Myocyte (in vitro differentiated cells): ENCODE results near the gene AFF1. TPM values are rescaled to one million over a fixed set of nuclear protein-coding genes. Genes with fewer than 3 reads are reported as not detected.
"Not testable (repeated sequence)": the region's sequence is repeated elsewhere in the genome, so short reads cannot be mapped to it uniquely, and the experiment has no call there.

Source experiments
- DNase-seq: peaks from one replicate; pipeline ENCODE4 v3.0.0-alpha.2; 2012; ENCODE audit warnings: low read depth
- total RNA-seq: library from RNA; depleted of rRNA; stranded (reverse); fragments of >200 nt; gene quantifications from 2 replicates; pipeline ENCODE4 v1.2.3, GENCODE V29; 2014

AFF1 gene
- total RNA-seq, 1 donor from 2014 or later: 13.7 TPM

- no peak for DNase-seq
Observed at GRCh38 chr4:87053802-87054767, 119.3 kb downstream of the AFF1 start.

GRCh38 chr4:87054900-87055299 lies 120.1 kb downstream of the AFF1 start:
- DNase-seq: no peak

- no peak for DNase-seq
Observed at GRCh38 chr4:87055311-87055710, 120.5 kb downstream of the AFF1 start.

- no peak for DNase-seq
Observed at GRCh38 chr4:87056881-87057280, 122.1 kb downstream of the AFF1 start.

- no peak for DNase-seq
Observed at GRCh38 chr4:87057835-87058355, 123.1 kb downstream of the AFF1 start.

GRCh38 chr4:87058356-87059073 lies 123.7 kb downstream of the AFF1 start:
- no peak for DNase-seq

- DNase-seq: peak; percentile 81
Observed at GRCh38 chr4:87060957-87061356, 126.1 kb downstream of the AFF1 start.

GRCh38 chr4:87065021-87065420 lies 130.2 kb downstream of the AFF1 start:
- no peak for DNase-seq

GRCh38 chr4:87066403-87067123 lies 131.8 kb downstream of the AFF1 start:
- peak; percentile 24 for DNase-seq

GRCh38 chr4:87067124-87067885 lies 132.5 kb downstream of the AFF1 start:
- no peak for DNase-seq

GRCh38 chr4:87068583-87069021 lies 133.8 kb downstream of the AFF1 start:
- DNase-seq: no peak

GRCh38 chr4:87069037-87069742 lies 134.4 kb downstream of the AFF1 start:
- DNase-seq: no peak

- no peak for DNase-seq
Observed at GRCh38 chr4:87071401-87071800, 136.6 kb downstream of the AFF1 start.

- DNase-seq: not testable (repeated sequence)
Observed at GRCh38 chr4:87072545-87072944, 137.7 kb downstream of the AFF1 start.

- no peak for DNase-seq
Observed at GRCh38 chr4:87073199-87074120, 138.6 kb downstream of the AFF1 start.

- no peak for DNase-seq
Observed at GRCh38 chr4:87074121-87074488, 139.3 kb downstream of the AFF1 start.

- DNase-seq: no peak
Observed at GRCh38 chr4:87075876-87076275, 141.1 kb downstream of the AFF1 start.

- DNase-seq: no peak
Observed at GRCh38 chr4:87076690-87077358, 142.0 kb downstream of the AFF1 start.
